Cerebellar nuclear complex (tissue), 1 donor: ENCODE measurements around the gene LRP1B.

Experiments
- DNase-seq, 2 experiments: peaks; one replicate each; lab custom pipeline; 2025; lab: John Stamatoyannopoulos, UW

Gene LRP1B

GRCh38 chr2:141440072-141440635, 690.7 kb downstream of the LRP1B start:
- DNase-seq: no peak

DNA sequence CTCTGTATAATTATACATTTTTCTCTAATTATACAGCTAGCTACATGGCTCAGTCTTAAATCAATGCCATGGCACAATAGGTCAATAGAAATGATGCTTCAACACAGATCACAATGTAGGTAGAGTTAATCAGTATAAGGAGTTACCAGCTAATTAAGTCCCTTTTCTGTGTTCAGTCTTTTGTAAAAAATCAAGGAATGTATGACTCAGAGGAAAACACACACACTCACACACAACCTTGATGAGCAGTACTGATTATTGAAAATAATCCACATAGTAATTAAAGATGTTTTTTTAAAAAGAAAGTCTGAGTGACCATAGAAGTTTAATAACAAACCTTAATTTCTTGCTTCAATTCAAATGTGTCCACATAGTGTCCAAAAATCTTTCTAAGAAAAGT, 691.3 kb downstream of the LRP1B start:
- DNase-seq: no peak

- DNase-seq: no peak
These were observed 692.3 kb downstream of the LRP1B start for GRCh38 chr2:141438536-141438935.

GRCh38 chr2:141437521-141437920, 693.3 kb downstream of the LRP1B start:
- no peak for DNase-seq

DNA sequence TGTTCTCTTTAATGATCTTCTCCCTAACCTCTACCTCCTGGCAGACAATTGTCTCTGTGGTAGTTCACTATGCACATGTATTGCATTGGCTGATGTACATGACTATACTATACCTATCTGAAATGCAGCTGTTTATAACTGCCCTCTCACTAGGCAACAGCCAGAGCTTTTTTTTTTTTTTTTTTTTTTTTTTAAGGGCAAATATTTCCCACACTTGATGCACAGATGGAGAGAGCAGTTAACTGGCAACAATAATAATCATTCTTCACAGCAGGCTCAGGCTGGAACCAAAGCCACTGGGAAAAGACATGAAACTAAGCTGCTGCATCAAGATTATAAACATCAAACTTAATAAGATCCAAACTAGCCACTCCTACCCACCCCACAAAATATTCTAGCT, 707.7 kb downstream of the LRP1B start:
- DNase-seq: no peak

- DNase-seq: no peak
These were observed 713.5 kb downstream of the LRP1B start for GRCh38 chr2:141417246-141417797.

DNA sequence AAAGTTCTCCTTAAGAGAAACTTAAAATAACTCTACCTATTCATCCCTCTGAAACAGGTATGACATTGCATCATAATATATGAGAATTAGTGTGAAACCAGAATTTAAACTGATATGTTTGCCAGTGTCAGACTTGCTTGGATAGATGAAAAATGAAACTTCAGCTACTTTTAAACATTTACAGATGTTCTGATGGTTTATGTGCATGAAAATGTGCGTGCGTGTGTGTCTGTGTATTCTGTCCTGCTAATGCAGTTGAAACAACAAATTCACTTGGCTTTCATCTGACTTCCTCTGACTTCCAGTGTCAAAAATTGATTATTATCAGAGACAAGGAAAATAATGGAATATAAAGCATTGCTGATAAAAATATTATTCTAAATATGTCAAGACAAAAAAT, 719.4 kb downstream of the LRP1B start:
- DNase-seq: no peak

DNA sequence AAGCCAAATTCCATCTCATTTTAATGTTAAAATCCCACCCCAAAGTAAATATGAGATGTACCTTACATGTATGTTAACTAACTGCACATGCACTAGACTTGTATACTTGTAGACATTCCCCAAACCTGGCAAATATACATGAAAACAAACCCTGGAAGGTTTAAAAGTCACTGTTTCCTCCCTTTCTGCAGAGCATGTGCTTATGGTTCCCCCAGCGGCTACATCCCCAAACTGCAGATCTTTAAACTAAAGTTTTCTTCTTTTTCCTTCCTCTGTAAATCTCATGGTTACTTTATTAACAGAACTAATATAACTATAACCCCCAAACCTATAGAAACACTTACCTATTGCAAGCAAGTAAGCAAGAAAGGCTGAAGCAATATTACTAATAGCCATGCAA, 731.5 kb downstream of the LRP1B start:
- DNase-seq: no peak

DNA sequence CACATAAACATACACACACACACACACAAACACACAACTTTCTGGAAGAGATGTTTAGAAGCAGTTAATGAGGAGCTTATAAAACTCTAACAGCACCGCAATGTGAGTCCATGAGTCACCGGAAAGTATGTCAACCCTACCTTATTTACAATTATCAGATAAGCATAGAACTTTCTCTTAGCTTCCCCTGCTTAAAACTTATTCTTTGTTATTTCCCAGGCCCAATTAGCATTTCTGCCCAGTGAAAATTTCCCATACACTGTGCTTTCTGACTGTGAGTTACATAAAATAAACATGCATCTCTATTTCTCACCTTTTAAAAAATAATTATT, 737.6 kb downstream of the LRP1B start:
- DNase-seq: no peak

DNA sequence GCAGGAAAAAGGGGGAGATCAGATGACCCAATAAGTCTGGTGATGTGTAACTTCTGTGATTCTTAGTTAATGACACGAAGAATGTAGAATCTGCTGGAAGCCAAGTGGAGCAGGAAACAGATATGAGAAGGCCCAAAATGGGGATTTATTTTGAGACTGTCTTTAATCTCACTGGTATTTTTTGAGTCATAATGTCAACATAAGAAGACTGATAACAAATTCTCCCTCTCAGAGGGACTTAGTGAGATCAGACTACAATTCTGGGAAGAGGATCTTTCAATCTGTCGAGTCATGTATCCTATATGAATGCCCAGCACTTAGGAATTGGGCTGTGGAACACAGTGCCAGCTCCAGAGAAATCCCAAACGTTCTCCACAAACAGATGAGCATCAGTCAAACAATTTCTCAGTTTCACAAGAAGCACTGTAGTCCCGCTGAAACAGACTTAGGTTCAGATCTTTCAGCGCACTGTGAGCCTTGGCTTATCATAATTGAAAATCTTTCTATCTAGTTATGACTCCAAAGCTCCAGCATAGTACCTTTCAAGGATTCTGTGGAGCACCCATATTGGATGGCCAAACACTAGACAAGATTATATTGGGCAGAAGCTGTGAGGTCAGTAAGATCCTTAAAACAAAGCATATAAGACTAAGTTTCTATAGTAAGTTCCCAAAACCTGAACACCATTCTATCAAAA, 738.2 kb downstream of the LRP1B start:
- DNase-seq: no peak

- no peak for DNase-seq
These were observed 744.6 kb downstream of the LRP1B start for GRCh38 chr2:141386168-141386567.

DNA sequence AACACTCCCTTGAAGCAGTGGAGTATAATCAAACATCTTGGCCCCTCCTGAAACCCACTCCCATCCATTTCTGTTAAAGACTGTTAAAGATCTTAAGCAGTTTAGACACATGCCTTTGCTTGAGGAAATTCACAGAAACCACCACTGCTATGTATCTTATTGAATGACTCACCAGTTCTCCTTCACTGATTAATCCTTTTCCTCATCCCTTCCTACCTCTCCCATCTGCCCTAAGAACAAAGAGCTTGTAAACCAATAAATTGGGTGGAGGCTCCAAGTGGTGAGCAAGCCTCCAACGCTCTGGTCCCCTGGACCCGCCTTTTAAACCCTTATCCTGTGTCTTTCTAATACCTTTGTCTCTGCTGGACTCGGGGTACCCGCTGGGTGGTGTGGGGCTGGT, 746.1 kb downstream of the LRP1B start:
- DNase-seq: no peak

DNA sequence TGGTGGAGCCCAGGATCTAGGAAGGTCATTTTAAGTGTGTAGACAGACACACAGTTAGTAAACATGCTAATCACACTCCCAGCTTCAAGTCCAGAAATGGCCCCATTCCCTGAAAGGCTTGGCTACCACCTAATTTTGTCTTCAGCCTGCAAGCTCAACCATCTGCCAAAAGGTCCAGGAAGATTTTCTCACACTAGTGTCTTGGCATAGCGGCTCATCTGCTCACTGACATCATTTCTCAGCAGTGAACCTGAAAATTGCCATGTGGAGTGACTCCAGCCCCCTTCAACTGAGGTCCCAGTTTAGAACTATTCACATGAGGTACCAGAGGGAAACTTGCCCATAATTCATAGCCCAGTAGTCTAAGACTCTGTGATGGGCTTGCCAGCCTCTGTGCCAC, 748.9 kb downstream of the LRP1B start:
- DNase-seq: no peak

- DNase-seq: no peak
These were observed 750.5 kb downstream of the LRP1B start for GRCh38 chr2:141380008-141380979.

DNA sequence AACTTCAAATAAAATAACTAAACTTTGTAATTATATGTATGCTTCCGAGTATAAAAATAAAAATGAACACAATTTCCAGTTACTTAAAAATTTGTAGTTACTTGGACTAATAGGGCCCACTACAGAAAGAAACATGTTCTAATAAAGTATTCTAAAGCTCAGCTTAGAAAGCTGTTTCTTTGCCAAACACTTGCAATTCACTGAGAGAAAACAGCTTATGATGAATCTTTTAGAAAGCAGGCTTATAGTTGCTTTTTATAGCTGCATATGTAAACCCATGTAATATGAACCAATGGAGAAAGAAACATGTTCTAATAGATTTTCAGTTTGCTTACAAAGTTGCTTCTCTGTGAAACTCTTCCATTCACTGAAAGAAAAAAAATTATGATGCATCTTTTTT, 766.0 kb downstream of the LRP1B start:
- DNase-seq: no peak

DNA sequence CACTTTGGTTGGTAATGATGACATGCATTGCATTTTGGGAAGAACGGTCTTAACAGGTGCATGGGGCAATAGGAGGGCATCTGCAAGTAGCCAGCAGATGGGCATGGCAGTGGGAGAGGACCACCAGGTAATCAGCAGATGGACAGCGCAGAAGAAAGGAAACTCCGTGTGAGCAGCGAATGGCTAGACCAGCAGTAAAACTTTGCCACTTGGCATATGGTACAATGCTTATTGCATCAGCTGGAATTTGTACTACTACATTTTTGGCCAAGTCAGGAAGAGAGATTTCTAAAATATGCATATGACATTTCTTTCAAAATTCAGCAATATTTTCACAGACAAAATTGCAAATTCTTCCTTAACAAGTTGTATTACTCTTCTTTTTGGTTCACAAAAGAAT, 768.5 kb downstream of the LRP1B start:
- no peak for DNase-seq

DNA sequence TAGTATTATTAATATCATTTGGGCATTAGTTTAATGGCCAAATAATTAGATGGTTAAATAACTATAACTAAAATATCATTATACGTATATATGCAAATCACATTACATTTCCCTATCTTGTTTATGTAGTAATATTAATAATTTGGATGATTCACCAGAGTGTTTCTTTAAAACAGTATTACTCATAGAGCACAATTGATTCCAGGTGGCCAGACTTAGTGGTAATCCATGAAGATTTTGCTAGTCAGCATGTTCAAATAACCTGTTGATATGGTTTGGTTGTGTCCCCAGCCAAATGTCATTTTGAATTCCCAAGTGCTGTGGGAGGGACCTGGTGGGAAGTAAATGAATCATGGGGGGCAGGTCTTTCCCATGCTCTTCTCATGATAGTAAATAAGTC, 782.3 kb downstream of the LRP1B start:
- DNase-seq: no peak

DNA sequence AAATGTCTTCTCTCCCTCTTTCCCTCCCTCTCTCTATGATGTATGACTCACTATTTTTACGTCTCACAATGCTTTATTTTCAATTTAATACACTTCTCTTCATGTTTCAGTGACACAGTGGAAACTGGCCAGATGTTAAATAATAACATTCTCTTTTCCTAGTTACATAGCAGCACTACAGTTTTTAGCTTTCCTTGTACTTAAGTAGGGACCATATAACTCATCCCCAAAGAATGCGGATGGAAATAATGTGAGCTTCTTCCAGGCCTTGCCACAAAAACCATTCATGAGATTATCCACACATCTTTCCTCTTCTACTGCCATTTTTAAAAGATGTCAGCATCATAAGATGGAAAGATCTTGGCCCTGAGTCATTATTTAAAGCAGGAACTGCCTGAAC, 789.4 kb downstream of the LRP1B start:
- DNase-seq: no peak

DNA sequence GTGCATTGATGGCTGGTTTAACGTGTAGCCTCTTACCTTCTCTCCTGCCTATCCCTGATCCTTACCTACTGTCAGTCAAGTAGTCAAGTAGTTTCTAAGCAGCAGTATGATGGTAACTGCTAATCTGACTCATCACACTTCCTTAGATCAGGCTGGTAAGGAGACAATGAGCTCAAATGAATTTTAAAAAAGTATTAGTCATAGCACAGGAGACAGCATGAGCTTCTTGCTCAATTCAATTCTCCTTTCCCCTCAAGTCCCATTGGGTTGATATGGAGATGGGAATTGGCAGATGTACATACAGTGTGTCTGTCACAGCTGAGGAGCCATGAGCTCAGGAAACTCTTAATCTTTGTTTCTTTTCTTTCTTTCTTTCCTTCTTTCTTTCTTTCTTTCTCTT, 799.7 kb downstream of the LRP1B start:
- no peak for DNase-seq

- no peak for DNase-seq
These were observed 800.9 kb downstream of the LRP1B start for GRCh38 chr2:141329964-141330363.

DNA sequence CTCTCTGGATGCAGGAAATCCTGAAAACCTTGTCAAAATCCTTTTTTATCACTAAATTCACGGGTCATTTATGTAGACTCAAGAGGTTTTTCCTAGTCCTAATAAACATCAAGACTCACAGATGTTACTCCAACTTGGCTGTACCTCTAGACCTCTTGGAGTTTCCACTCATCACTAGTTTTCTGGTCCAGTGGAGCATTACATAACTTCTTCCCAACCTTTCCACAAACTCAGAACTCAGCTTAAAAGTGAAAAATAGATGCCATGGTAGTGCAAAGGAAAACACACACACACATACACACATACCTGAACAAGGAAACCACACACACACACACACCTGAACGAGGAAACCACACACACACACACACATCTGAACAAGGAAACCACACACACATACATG, 807.2 kb downstream of the LRP1B start:
- DNase-seq: no peak

DNA sequence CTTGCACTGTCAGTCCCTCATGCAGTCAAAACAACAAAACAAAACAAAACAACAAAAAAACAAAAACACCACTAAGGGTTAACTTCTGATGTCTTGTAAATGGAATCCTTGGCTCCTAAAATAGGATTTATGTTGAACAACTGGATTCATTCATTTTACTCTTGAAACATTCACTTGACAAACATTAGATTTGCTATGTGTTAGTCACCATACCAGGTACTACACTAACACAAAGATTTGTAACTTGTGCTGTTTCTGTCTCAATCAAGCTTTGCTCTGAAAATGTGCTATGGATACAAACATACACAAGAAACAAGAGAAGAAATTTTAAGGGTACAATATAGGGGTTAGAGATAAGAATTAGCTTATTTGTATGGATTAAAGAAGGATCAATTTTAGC, 812.8 kb downstream of the LRP1B start:
- DNase-seq: no peak

GRCh38 chr2:141316606-141317005, 814.2 kb downstream of the LRP1B start:
- DNase-seq: no peak
